Activated CD4-positive, CD25-positive, alpha-beta regulatory T cell treated with anti-CD3 and anti-CD28 coated beads, Interleukin-2, amount 50 U/mL, for 16 hours (primary cell): ENCODE measurements around the gene RNU6-1.

Source experiments
- DNase-seq: peaks from one replicate; pipeline ENCODE4 v3.0.0-alpha.2; 2020; ENCODE audit warnings: low read depth, low spot score

Gene RNU6-1

DNA sequence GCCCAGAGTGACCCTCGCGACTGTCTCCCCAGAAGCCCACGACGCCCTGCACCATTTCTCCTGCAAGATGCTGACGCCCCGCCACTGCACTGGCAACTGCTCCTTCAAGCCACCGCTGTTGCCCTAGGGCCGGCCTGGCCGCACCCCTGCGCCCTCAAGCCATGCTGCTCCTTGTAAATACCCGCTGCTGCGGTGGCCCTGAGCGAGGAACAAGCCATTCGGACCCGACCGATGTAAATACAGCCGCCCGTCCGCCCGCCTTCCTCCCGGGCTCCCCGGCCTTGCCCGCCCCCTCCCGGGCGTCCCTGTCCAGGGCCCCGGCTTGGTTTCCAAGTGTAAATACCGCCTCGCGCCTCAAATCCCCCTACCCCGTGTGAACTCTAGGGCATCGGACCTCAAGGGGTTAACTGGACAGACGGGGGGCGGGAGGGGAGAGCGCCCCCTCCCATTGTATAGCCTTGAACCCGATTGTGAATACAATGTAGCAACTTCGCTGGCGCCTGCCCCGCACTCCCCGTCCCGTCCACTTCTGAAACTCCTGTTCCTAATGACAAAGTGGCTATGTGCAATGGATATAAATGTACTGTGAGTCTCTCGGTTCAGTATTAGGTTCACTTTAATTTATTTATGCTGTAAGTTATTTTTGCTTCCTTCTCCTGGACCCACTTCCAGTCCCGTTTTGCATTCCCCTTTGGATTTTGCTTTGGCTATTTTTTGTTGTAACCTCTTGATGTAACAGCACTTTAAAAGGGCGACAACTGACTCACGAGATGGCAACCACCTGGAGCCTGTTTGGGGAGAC is 5.9 kb downstream of the RNU6-1 start:
- no peak for DNase-seq

DNA sequence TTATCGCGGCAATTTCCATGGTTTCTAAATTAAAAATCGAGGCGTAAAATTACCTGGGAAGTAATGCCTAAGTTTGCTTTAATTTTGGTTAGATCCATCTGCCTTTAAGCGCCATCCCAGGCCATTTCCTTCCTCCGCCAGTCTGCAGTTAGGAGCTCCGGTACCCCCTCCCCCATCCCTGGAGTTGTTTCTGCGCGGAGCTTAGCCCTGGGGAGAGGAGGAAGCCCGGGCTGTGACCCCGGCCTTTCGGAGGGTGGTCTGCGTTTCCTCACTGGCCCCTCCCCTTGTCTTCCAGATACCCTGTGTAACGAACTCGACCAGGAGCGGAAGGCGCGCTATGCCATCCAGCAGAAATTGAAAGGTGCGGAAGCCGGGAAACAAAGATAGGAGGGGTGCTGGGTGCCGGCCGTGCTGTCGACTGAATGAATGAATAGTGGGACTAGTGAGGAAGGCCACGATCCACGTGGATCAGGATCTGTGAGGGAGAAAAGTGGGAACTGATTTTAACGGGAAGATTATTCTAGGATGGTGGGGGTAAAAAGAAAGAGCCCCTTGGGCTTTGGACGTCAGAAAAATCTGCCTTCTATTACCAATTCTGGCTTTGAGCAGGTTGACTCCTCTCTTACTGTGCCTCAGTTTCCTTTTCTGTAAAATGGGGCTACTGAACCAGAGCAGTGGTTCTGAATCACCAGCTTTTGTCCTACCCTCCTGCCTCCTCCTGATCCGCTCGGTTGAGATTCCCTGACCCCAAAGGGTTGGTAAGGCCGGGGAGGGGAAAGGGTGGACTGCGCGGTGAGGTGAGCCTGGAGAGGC is 6.7 kb downstream of the RNU6-1 start:
- no peak for DNase-seq

- no peak for DNase-seq
Observed at GRCh38 chr15:67832031-67832551, 7.8 kb downstream of the RNU6-1 start.

DNA sequence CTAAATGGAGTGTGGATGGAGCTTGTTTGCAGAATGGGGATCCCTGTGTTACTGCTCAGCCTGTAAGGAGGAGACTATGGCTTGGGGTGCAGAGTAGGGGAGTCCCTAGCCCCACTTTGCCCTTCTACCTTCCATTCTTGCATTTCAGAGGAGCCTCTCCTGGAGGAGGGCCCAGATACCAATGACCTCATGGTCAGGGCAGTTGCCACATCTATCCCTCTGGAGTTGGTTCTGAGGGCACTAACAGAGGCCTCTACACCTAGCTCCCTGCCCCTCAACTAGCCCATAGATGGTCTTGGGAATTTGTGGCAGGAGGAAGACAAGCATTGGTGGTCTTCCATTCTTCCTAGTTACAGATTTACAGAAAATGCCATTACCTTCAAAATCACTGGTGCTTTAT is 8.5 kb downstream of the RNU6-1 start:
- DNase-seq, result no peak

GRCh38 chr15:67829647-67830504 is 10.0 kb downstream of the RNU6-1 start:
- DNase-seq, result no peak

- no peak for DNase-seq
Observed at GRCh38 chr15:67828969-67829646, 10.7 kb downstream of the RNU6-1 start.

- no peak for DNase-seq
Observed at GRCh38 chr15:67828278-67828968, 11.4 kb downstream of the RNU6-1 start.

- DNase-seq, result no peak
Observed at GRCh38 chr15:67827562-67828277, 12.1 kb downstream of the RNU6-1 start.

DNA sequence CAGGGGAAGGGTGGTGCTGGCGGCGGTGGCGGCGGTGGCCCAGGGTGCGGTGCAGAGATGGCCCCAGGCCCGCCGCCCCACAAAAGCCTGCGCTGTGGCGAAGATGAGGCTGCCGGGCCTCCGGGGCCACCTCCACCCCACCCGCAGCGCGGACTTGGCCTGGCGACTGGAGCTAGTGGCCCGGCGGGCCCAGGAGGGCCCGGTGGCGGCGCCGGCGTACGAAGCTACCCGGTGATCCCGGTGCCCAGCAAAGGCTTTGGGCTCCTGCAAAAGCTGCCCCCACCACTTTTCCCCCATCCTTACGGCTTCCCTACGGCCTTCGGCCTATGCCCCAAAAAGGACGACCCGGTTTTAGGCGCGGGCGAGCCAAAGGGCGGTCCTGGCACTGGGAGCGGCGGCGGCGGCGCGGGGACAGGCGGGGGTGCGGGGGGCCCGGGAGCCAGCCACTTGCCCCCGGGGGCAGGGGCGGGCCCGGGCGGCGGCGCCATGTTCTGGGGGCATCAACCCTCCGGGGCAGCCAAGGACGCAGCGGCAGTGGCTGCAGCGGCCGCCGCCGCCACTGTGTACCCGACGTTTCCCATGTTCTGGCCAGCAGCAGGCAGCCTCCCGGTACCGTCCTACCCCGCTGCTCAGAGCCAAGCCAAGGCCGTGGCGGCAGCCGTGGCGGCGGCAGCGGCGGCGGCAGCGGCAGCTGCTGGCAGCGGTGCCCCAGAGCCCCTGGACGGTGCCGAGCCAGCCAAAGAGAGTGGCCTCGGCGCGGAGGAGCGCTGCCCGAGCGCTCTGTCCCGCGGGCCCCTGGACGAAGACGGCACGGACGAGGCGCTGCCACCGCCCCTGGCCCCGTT is 12.9 kb downstream of the RNU6-1 start:
- no peak for DNase-seq

DNA sequence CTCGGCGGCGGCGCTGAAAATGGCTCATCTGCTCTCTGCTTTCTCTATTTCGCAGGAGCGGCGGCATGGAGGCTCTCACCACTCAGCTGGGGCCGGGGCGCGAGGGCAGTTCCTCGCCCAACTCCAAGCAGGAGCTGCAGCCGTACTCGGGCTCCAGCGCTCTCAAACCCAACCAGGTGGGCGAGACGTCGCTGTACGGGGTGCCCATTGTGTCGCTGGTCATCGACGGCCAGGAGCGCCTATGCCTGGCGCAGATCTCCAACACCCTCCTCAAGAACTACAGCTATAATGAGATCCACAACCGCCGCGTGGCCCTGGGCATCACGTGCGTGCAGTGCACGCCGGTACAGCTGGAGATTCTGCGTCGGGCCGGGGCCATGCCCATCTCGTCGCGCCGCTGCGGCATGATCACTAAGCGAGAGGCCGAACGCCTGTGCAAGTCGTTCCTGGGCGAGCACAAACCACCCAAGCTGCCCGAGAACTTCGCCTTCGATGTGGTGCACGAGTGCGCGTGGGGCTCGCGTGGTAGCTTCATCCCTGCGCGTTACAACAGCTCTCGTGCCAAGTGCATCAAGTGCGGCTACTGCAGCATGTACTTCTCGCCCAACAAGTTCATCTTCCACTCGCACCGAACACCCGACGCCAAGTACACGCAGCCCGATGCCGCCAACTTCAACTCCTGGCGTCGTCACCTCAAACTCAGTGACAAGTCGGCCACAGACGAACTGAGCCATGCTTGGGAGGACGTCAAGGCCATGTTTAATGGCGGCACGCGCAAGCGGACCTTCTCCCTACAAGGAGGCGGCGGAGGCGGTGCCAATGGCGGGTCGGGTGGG is 13.7 kb downstream of the RNU6-1 start:
- no peak for DNase-seq

DNA sequence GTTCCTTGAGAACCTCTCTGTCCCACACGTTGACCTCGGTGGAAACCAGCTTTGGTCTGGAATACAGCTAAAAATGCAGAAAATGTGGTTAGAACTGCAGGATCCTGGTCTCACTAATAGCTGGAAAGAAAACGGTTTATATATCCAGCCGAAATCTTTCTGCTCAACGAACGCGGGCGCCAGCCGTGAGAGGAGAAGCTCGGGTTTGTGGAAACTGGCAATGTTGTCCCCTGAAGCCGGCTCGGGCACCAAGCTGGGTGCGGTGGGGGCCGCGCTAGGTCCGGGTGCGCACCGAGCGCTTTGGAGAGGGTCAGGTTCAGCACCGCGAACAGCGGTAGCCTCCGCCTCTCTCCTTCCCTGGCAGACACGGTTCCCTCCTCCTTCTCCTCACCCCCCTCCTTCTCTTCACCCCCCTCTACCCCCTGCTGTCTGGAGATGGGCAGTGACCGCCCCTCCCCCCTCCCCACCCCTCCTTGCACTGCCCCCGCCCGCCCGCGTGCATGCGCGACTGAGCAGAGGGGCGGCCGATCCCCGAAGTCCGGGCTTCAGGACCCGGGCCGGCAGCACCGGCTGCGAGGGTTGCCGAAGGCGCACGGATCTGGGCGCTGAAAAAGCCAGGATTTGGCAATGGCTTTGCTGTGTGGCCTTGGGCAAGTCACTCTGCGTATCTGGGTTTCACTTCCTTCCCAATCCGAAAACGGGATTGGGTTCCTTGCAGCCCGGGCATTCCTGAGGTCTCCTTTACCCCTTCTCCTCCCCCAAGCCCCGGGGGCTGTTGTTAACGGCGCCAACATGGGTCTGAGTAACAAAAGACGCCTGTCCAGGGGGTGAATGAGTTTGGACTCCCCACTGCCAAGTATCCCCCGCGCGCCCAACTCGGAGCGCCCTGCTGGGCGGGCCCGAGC is 14.6 kb downstream of the RNU6-1 start, which contains the start of gene SKOR1:
SKOR1 (plus strand) TSS at position 534 of the 905 bp plus-strand sequence; CDS start at position 628, 94 bp downstream.
- no peak for DNase-seq

DNA sequence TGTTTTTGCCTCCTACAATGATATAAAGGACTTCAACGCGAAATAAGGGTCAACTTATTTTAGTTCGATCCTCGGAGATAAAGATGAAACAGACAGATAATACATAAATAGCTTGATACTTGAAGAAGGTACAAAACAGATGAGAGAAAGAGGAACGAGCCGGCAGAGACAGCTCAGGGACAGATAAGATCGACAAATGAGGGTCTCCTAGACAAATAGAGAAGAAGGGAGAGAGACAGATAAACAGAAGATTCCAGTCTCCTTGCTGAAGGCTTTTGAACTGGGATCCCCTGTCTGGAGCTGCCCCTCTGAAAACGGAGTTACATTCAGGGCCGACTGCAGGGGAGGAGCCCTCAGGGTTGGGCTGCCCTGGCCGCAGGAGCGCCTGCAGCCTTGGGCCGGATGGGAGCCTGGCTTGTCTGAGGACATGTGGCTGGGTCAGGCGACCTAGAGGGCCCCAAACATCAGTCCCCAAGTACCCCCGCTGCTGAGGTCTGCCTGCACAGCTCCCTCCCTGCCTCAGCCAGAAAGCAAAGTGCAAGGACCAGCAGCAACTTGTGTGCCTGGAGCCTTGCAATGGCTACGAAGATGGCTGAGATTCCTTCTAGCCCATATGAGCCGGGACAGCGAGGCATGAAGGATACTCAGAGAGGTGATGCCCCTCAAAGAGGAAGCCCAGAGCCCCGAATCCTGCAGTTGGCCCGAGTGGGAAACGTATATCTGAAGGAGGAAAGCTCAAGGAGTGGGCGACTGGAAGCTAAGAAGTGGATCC is 15.5 kb downstream of the RNU6-1 start:
- DNase-seq, result no peak

GRCh38 chr15:67823314-67824196 is 16.3 kb downstream of the RNU6-1 start:
- no peak for DNase-seq

DNA sequence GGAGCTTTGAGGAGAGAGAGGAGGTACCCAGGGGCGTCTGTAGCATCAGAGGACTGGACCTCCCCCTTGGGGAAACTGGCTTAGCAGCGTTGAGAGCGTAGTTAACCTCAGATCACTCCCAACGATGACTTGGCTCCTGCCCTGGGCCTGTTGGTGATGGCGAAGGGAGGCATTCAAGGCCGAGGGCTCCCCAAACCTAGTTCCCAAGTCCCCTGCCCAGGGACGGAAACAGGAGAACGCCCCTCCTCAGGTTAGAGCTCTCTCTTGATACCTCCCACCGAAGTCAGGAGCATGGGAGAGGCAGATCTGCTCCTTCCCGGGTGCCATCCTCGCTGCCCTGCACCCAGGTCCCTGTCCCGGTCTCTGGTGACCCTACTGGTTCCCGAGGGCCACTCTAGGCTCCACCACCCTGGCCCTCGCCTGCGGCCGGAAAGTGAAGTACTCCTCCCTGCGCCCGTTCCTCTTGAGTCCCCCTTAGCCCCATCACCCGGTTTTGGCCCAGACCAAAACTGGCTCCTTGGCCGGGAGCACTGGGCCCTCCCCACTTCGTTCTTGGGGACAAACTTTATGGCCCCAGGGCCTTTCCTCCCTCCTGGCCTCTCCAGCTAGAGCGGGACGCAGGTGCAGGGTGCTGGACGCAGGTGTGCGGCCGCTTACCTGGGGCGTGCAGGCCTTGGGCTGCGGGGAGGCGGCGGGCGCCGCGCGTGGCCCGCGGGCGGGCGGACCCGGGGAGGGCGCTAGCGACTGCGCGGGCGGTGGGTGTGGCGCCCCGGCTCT is 17.1 kb downstream of the RNU6-1 start:
- DNase-seq, result no peak
